HG03558 (cell line): Measurements from ENCODE around the gene ATG7.
"Not testable (repeated sequence)": the region's sequence is repeated elsewhere in the genome, so short reads cannot be mapped to it uniquely, and the experiment has no call there.

Experiments used
- ATAC-seq: cut with Tn5 transposase; IDR thresholded peaks from one replicate; pipeline ENCODE4 v1.9.1; 2021; ENCODE audit warnings: moderate number of reproducible peaks; ENCODE audit not compliant: unreplicated experiment; ENCODE audit errors: extremely low read depth

Gene ATG7

DNA sequence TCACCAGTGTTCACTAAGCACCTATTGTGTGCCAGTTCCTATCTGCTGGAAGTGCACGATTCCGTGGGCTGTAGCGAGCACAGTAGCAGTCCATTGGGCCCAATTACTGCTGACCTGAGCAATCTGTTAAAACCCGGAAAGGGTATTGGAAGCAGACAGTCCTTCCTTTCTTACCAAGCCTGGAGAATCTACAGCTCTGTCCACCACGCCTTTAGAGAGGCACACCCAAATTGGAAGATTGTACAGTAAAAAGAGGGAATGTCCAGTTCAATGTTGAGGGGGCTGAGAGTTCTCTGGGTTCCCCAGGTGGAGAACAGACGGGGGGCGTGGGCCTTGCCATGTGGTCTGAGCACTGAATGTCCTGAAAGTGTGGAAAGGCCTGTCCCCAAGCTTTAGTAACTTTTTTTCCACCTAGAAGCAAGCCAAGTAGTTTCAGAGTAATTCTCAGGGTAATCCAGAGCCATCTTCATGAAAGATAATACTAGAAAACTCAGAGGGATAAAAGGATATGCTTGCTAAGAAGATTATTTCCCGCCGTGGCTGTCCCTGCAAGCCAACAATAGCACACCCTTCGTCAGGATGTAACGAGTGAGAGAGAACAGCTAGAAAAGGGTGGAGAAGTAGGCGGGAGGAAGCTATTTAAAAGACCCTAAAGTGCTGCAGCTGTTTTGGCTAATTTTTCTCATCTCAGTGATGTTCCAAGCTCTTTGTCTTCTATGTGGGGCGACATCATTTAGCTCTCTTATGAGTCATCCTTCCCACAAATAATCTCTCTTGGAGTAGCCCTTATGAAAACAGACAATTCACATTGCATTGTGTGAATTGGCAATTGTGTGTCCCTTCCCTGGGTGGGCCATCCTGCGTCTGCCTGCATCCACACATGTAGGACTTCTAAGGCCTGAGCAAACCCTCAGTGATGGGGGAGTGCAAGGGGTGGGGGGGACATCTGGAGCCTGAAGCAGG is 181.0 kb downstream of the ATG7 start:
- no peak for ATAC-seq

DNA sequence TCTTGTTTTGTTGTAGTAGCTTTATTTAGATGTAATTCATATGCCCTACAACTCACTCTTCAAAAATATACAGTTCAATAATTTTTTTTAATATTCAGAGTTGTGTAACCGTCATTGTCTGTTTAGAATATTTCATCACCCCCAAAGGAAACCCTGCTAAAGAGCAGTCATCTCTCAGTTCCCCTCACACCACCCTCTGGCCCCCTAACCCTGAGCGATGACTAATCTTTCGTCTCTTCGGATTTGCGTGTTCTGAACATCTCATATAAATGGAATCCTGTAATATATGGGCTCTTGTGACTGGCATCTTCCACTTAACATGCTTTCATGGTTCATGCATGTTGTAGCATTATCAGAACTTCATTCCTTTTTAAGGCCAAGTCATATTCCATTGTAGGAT is 183.8 kb downstream of the ATG7 start:
- ATAC-seq = no peak

DNA sequence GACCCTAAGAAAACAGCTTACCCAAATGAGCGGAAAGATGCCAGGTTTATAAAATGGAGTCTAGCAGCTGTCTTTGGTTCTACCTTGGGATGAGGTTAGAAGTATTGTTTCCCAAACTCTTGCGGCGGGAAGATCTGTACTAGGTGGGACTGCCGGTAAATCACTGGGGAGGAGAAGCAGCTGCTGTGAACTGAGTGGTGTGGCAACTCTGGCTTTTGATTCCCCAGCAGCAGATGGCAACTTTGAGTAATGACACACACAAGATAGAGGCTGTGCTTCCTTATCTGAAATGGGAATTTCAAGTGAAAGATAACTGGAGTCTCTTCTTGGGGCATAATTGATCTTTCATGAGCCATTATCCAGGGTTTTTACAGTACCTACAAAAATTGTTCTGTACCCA is 184.9 kb downstream of the ATG7 start:
- no peak for ATAC-seq

DNA sequence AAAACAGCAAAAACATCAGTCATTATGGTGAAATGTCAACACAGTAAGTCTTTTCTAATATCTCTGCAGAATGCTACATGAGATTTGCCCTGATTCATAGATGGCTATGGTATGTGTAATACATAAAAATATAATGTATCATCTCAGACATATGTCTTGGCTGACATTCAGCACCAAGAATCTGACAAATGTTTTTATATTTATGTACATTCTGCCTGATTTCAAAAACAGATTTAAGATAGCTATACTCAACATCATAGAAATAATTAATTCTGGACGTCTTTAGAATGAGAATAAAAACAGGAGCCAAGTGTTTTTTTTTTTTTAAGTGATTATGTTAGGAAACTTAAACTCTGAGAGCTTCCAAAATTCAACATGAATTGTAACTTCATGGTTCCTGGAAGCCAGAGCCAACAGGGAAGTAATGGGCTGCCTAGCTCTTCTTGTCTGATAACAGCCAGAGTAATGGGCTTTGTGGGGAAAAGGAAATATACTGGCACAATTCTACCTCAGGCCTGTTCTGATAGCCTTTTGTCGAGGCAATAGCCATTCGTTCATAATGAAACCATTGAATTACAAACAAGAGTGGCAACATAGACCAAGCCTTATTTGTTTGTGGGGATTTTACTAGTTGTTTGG is 187.1 kb downstream of the ATG7 start:
- no peak for ATAC-seq

DNA sequence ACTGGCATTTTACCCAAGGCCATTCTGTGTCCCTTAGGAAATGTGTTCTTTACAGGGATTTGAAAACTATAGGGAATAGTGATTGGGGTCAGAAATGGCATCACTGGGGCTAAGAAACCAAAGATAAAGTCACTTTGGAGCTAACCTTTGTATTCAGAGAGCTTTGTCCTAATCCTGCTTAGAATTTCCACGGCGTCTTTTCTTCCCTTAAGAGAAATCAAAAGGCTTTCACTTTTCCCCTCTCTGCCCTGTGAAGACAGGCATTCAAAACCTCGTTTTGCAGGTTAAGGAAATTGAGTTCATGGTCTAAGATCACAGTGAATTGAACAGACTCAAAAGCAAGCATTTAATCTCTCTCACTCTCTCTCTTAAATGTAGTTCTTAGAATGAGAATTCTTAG is 189.0 kb downstream of the ATG7 start:
- ATAC-seq = no peak

DNA sequence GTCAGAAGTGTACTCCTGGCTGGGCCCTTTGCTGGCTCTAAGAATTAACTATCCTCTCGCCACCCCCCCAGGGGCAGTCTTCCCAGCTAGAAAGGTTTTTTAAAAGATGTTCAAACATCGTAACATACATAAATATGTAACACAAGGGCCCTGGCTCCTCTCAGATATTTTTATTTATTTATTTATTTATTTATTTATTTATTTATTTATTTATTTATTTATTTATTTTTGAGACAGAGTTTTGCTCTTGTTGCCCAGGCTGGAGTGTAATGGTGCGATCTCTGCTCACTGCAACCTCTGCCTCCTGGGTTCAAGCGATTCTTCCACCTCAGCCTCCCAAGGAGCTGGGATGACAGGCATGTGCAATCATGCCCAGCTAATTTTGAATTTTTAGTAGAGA is 190.5 kb downstream of the ATG7 start:
- ATAC-seq = not testable (repeated sequence)

DNA sequence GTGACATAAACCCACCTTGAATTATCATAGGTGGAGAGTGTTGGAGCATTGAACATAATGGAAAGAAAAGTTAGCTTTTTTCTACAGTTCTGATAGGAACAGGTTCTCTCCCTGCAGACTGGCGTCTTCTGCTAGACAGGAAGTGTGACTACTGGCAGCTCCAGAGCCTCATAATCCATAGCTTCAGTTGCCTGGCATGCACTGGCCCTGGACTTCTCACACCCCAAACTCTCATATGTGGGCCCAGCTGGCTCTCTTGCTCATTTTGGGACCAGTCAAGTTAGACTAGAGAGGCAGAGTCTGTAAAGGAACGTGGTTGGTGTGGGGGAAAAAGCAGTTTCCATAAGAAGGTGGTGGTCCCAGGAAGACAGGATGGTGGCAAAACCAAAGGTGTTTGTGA is 191.4 kb downstream of the ATG7 start:
- no peak for ATAC-seq

DNA sequence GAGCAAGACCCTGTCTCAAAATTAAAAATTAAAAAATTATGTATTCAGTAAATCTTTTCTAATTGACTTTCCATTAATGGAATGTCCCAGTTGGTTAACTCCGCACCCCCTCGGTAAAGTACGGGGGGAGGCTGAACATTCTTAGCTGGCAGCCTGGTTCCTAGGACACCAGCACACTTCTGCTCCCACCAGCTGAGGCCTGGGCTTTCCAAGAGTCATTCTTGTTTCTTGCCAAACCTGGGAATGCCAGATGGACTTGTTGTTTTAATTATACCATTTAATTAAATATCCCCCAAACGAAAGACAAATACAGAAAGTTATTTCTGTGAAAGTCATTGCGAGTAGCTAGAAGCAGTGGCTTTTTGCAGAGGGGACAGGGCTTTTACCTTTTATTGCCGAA is 192.2 kb downstream of the ATG7 start:
- no peak for ATAC-seq

DNA sequence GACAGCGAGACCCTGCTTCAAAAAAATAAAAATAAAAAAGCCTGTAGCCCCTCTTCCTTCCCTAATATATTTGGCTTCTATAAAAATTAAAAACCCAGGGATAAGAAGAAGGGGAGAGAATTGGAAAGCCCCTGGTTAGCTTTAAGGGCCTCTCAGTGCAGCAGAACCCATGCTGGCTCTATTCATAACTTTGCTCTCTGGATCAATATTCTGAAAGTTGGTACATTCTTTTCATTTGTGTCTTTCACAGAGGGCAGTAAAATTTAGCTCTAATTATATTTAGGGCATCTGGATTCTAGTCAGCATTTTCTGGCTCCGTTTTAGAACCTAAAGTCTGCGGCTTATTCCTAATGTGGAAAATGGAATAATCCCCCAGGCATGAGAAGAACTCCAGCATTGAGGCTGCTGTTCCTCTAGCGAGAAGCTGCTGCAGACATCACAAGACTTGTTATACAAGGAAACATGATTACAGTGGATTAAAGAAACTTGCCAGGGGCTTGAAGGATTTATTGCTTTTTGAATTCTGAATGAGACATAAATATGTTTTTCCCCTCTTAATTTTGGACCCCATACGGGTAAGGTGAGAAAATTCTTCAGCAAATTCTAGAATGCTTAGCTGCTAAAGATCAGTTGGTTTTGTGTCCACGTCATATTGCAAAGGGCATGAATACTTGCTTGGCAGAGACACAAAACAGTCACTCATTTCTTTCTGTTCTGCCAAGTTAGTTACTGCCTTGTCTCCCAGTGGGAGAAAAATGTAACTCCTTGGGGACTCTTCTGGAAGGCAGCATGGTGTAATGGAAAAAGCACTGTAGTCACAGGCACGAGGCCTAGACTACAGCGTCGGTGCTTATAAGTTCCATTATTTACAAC is 193.8 kb downstream of the ATG7 start:
- no peak for ATAC-seq

DNA sequence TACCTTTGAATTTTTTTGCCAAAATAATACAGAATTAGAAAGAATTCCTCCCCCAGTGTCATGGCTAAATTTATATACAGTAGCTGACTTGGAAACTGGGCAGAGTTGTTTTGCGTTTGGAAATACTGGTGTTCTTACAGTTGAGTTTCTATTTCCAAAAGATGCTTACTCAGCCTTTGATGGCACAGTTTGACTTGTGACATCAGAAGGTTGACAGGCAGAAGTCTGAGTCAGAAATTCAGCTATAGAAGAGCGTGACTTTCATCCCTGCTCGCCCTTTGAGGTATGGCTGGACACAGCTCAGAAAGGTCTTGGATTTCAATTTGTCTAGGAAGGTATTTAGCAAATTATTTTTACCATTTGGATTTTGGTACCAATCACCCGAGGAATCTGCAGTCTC is 195.7 kb downstream of the ATG7 start:
- no peak for ATAC-seq

DNA sequence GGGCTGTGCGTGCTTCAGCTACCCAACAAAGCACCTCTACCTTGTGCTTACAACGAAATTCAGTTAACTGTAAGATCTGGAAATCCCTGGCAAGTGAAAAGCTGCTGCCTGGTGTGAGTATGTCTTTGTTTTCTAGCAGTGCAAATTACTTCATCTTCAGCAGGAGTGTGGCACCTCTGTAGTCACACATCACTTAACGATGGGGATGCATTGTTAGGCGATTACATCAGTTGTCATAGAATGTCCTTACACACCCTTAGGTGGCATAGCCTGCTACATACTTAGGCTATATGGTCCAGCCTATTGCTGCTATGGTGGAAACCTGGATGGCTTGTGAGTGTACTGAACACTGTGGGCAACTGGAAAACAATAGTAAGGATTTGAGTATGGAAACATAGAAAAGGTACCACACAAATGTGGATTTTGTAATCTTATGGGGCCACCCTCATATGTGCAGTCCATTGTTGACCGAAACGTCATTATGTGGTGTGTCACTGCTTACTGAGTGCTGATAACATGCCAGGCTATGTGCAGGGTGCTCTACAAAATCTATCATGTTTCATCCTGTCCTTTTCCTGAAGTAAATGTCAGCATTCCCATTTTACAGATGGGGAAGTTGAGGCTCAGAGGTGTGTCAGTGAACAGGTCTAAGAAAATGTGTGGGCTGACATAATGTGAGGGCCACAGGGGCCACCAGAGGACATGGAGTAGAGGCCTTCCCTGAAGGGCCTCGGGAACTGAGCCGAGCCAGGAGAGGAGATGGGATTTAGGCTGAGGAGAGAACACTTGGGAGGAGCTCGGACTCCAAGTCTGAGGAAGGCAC is 198.0 kb downstream of the ATG7 start:
- no peak for ATAC-seq

DNA sequence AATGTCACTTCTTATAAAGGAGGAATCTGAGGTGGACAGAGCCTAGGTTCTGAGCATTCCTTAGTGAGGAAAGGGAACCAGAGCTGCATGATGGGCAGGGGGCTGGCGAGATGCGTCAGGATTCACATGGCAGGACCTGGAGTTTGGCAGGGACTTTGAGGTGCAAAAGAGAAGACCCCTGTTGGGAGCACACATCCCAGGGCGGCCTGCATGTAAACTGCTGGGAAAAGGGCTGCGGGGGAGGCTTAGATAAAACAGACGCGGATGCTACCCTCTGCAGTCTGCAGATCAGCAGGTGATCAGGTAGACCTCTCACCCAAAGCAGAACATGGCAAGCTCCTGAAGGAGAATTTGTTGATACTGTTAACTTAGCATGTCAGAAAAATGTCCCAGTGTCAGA is 203.1 kb downstream of the ATG7 start:
- ATAC-seq = no peak

DNA sequence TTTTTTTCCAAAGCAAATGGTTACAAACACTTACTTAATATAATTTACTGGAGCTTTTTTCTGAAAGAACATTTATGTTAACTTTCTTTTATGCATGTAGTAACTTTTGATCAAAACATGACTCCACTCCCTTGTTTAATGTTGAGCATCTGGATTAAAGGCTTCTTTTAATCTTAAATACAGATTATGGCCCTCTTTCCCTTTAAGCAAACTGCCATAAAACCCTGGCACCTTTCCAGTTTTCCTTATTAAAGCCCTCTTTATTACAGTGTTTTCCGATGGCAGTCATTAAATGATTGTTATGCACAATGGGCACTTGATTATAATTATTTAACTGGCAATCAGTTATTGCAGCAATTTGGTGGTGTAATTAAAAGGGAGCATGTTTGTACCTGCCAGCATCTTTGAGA is 204.5 kb downstream of the ATG7 start:
- no peak for ATAC-seq

DNA sequence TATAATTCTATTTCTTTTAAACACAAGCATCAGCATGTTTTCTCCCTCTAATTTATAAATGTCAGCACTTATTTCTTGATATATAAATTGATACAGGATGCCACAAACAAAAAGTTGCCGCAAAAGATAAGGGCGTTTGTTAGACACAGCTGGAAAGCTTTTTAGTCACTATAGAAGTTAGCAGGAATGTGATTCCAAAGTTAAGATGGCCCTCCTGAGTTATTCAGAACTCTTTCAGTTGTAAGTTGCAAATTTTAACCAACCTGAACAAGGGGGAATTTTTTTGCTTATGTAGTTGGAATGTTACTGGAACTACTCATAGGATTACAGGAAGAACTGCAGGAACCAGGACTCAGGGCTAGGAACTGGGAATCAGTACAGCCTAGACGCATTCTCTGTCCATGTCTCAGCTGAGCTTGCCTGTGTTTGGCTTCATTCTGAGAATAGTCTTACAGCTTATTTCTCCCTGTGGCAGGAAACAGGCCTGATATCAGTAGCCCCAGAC is 205.3 kb downstream of the ATG7 start:
- ATAC-seq = no peak

DNA sequence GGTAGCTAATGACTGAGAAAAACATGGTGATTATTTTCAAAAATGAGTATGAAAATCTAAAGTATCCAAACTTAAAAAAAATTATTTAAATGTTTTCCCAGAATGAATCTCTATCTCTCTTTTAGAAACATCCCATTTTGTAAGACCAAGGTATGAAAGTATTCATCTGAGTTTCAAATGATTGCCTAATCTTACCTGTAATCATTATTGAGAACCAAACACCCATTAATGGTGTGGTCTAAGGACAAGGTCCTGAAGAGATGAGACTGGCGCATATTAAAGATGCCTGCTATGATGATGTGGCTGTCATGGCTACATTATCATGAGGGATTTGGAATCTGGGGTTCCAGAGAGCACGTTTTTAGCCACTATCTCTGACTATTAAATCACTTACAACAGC is 206.0 kb downstream of the ATG7 start:
- no peak for ATAC-seq

DNA sequence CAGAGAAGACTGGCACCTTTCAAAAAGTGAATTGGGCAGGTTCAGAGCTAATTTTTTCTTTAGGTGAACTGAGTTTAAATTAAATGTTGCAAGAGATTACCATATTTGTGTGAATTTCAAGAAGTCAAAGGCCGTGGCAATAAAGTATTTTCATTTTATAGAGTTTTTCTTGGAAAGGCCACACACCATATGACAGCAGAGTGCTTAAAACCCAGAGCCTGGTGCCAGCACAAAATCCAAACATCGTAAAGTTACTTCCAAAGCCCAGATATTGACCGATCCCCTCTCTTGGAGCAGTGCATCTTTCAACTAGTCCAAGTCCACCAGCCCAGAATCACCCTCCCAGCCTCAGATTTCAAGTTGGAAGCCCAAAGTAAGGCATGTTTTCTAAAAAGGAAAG is 207.0 kb downstream of the ATG7 start:
- ATAC-seq = no peak

DNA sequence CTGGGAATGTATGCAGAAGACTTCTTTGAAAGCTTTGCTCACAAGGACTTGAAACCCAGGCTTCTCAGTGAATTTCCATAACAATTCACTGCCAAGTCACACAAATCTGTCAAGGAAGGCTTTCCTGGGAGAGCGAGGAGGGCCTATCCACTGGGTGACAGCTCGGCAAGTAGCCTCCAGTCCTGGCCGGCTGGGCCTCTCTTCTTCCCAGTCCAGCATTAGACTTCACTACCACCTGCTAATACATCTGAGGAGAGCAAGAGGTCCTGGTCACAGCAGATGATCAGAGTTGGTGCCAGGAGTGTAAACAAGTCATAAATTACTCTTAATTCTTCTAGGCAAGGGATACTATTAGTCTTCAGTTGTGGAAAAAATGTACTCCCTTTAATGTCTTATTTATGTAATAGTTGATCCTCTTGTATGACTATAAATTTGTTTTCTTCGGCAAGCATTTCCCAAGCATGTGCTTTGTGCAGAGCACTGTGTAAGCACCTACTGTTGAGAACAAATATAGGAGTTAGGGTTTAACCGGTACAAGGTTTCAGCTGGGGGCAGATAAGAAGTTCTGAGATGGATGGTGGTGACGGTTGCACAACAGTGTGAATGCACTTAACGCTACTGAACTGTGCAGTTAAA is 208.6 kb downstream of the ATG7 start:
- ATAC-seq = no peak

DNA sequence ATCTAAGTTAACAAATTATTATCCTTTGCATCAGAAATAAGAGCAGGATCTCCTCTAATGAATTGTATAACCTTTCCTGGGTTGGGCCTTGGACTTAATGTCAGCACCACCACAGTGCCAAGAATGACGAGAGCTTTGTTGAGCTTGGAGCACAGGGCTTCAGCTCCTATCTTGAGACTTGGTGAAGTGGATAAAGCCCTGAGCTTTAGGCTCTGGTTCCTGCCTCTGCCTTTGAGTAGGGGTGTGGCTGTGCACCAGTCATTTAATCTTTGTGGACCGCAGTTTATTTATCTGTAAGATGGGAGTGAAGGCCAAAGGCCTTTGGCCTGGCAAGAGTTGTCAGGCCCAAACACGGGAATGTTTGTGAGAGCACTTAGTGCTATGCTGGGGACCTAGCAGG is 209.4 kb downstream of the ATG7 start:
- ATAC-seq = no peak

DNA sequence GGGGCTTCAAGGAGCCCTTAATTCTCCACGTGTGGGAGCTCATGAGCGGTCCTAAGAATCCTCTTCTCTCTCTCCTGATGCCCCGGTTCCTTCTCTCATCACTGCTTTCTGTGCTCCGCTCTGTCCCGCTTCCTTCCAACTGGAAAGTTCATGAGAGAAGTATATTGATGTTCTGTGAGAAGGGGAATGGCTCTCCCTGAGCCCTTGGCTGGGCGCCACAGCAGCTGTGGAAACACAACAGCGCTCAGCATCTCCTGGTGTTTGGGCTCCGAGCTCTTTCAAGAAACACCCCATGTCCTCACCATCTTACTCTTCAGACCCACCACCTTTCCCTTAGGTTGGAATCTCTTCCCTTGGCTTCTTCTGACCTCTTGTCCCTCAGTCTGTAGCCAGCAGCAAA is 209.8 kb downstream of the ATG7 start:
- no peak for ATAC-seq
